WERI-Rb-1 (cell line): ENCODE results near the gene SLC17A7.

Experiments
- DNase-seq: peaks from one replicate; pipeline ENCODE4 v3.0.0-alpha.2; 2020
- H3K27ac ChIP-seq: fragments of 250-450 bp; sonication (Bioruptor Pico); 2 replicates; pipeline ENCODE4 v1.5.1; 2020; ENCODE audit warnings: mild to moderate bottlenecking, moderate library complexity
- H3K27me3 ChIP-seq: fragments of 250-450 bp; sonication (Bioruptor Pico); 2 replicates; pipeline ENCODE4 v1.5.1; 2021; ENCODE audit warnings: mild to moderate bottlenecking, low read depth, moderate library complexity; ENCODE audit not compliant: insufficient read depth, severe bottlenecking
- H3K36me3 ChIP-seq: fragments of 250-450 bp; sonication (Bioruptor Pico); 2 replicates; pipeline ENCODE4 v1.5.1; 2020; ENCODE audit warnings: mild to moderate bottlenecking, moderate library complexity
- H3K4me3 ChIP-seq: 2 replicates; pipeline ENCODE4 v1.5.1; 2011; ENCODE audit warnings: low read depth, mild to moderate bottlenecking, control low read depth, low read length
- H3K9me3 ChIP-seq: fragments of 250-450 bp; sonication (Bioruptor Pico); 2 replicates; pipeline ENCODE4 v1.5.1; 2021; ENCODE audit warnings: mild to moderate bottlenecking, moderate library complexity; ENCODE audit not compliant: severe bottlenecking
- CTCF ChIP-seq: IDR thresholded peaks from 2 replicates; pipeline ENCODE4 v1.5.1; 2011; ENCODE audit warnings: low read depth, mild to moderate bottlenecking, control low read depth, inconsistent platforms, low read length

The SLC17A7 gene

DNA sequence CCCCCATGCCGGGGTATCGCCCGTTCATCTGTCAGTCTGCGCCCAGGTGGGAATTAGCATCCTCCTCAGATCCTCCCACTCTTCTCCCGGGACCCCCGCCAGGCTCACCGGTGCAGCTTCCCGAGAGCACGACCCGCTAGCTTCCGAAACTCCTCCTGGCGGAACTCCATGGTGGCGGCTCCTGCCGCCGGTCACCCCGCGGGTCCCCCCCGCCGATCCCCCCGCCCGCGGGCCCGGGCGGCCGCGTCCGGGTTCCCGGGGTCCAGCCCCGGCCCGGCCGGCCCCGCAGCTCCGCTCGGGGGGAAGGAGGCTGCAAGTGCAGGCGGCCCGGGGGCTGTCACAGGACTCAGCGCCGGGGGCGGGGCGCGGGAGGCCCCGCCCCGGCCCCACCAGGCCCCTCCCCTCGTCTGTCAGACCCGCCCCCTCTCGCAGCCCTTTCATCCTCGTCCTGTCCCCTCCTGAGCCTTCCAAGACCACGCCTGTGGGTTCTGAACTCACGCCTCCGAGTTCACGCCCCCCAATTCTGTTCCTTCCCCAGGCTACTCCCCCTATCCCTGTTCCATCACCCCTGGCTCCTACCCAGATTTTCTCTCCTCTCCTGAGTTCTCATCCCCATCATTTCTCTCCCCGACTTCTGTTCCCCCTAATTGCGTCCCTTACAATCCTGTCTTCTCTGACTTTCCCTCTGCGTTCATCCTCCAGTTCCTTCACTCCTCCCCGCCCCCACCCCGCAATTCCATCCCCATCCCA, at the start of gene SLC17A7:
SLC17A7 (minus strand) TSS at position 318 of the 750 bp plus-strand sequence; CDS start at position 170, 148 bp downstream.
- Histone ChIP-seq H3K27ac (peak within 1 kb of the TSS; percentile 84), H3K27me3 (no peaks in the 10 kb centered on the region), H3K36me3 (peaks cover 8% of the 10 kb centered on the region), H3K4me3 (peak within 1 kb of the TSS; percentile 97), H3K9me3 (no peaks in the 10 kb centered on the region)
- DNase-seq, result peak; percentile 82
- 0 out of 2 replicates have a peak, but pooled peaks have one; percentile 4 for TF ChIP-seq CTCF

- H3K27me3 ChIP-seq, result no peaks in the 10 kb centered on the region
- TF ChIP-seq CTCF, result no peak
- no peak overlapping the region for H3K4me3 ChIP-seq
- peak overlapping the region; percentile 97 for H3K27ac ChIP-seq
- H3K36me3 ChIP-seq, result peaks cover 61% of the 10 kb centered on the region
- H3K9me3 ChIP-seq, result peaks cover 2% of the 10 kb centered on the region
- DNase-seq, result no peak
These were observed 49.1 kb upstream of the SLC17A7 start for GRCh38 chr19:49490287-49491029.

DNA sequence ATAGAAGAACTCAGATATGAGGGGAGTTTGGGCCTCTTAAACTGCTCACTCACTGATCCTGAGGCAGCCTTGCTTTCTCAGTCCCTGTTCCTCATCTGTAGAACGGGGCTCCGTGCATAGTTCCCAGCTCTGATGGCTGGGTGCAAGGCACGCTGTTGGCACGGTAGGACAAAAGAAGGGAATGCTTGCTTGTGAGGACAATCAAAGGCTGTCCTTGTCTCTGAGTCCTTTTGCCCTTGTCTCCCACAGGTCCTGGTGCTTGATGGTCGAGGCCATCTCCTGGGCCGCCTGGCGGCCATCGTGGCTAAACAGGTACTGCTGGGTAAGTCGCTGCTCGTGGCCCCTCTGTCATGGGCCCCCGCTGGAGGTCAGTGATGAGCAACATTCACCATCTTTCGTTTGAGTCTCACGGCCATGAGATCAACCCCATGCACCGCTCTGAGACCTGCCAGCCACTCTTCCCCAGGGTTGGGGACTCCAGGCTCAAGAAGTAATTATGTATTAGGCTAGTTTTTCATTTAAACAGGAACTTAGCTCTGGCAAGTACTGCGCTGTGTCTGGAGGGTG, 48.4 kb upstream of the SLC17A7 start:
- Histone ChIP-seq H3K9me3 (peaks cover 2% of the 10 kb centered on the region), H3K27me3 (no peaks in the 10 kb centered on the region), H3K27ac (peak overlapping the region; percentile 97), H3K4me3 (no peak overlapping the region), H3K36me3 (peaks cover 61% of the 10 kb centered on the region)
- TF ChIP-seq CTCF, result no peak
- no peak for DNase-seq

DNA sequence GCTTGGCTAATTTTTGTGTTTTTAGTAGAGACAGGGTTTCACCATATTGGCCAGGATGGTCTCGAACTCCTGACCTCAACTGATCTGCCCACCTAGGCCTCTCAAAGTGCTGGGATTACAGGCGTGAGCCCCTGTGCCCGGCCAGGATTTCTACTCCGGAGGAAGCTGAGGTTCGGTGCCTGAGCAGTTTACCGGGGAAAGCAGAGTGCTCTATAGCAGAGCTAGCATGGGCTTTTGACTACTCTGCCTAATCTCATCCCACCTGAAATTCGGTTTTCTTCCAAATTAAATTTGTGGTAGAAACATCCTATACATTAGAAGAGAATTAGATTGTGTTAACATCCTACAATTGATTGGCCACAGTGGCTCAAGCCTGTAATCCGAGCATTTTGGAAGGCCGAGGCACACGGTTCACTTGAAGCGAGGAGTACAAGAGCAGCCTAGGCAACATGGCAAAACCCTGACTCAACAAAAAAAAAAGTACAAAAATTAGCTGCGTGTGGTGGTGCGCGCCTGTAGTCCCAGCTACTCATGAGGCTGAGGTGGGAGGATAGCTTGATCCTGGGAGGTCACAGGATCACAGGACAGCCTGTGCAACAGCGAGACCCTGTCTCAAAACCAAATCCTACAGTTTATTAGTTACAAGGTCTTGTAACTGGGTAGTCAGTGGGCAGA, 47.7 kb upstream of the SLC17A7 start:
- Histone ChIP-seq H3K27ac (peak overlapping the region; percentile 97), H3K4me3 (peak overlapping the region; percentile 100), H3K36me3 (peaks cover 61% of the 10 kb centered on the region), H3K27me3 (no peaks in the 10 kb centered on the region), H3K9me3 (peaks cover 2% of the 10 kb centered on the region)
- no peak for TF ChIP-seq CTCF
- no peak for DNase-seq

DNA sequence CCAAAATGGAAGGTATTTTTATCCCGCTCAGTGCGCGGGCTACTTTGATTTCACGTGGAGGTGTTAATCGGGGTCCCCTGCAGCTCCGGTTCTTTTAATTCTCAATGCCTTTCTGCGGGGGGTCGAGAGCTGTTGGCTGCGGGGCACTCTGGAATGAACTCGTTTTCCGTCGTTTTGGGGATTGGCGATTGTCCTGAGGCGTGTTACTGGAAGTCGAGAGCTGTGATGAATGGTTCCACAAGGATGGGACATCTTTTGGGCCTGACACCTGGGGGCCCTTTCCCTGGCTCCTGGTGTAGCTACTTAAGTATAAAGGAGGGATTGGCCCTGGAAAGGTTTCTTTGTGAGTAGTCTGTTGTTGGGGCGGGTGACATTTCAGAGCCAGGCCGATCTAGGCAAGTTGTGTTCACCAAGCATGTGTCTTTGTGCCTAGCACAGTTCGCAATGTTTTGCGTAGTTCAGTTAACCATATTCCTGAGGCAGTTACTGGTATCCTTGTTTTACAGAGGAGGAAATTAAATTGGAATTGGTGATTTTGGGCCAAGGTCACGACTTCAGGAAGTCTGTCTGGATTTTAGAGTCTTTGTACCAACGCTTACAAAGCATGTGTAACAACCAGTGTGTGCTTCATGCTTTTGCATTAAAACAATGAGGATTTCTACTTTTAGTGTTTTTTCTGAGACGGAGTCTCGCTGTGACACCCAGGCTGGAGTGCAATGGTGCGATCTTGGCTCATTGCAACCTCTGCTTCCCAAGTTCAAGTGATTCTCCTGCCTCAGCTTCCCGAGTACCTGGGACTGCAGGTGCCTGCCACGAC, 46.9 kb upstream of the SLC17A7 start:
- Histone ChIP-seq H3K27ac (peak overlapping the region; percentile 97), H3K36me3 (peaks cover 58% of the 10 kb centered on the region), H3K4me3 (peak overlapping the region; percentile 100), H3K27me3 (no peaks in the 10 kb centered on the region), H3K9me3 (peaks cover 2% of the 10 kb centered on the region)
- TF ChIP-seq CTCF, result no peak
- no peak for DNase-seq
